Myocyte (in vitro differentiated cells): Measurements from ENCODE around the gene RSBN1. TPM values are rescaled to one million over a fixed set of nuclear protein-coding genes. Genes with fewer than 3 reads are reported as not detected.

Source experiments
- DNase-seq: peaks from one replicate; pipeline ENCODE4 v3.0.0-alpha.2; 2012; ENCODE audit warnings: low read depth
- total RNA-seq: library from RNA; depleted of rRNA; stranded (reverse); fragments of >200 nt; gene quantifications from 2 replicates; pipeline ENCODE4 v1.2.3, GENCODE V29; 2014

The RSBN1 gene
- total RNA-seq, 1 donor from 2014 or later, result 12.4 TPM

GRCh38 chr1:113812661-113813135 is 422 bp upstream of the RSBN1 start:
- DNase-seq, result no peak

GRCh38 chr1:113811156-113811887 is 954 bp downstream of the RSBN1 start:
- peak; percentile 30 for DNase-seq

DNA sequence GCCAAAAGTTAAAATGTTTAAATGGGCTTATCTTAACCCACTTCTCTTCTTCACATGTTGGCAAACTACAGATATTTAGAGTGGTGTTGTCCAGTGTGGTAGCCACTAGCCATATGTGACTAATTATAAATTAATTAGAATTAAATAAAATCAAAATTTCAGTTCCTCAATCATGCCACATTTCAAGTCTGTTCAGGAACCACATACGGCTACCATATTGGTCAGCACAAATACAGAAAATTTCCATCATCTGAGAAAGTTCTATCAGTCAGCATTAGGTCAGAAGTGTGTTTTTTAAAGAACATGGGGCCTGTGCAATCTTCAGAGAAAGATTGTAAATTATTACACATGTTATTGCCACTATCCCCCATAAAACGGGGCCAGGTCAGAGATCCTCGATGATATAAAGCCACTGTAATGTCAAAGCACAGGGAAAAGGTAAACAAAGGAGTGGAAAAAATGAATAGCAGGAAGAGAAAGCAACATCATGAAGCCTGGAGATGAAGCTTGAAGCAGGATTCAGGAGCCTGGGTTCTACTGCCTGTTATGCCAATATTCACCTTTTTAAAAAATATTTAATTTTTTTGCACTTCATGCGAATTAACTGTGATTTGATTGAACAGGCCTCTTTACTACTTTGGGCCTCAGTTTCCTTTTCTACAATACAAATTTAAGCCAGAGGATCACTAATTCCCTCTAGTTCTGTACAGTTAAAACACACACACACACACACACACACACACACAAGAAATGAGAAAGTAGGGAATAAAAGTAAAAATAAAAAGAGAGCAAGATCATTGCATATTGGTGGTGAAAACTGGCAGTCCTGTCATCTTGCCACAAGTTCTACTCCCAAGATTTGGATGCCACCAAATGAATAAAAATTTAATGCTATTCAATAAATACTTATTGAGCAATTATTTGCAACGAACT is 2.3 kb downstream of the RSBN1 start:
- DNase-seq, result no peak

DNA sequence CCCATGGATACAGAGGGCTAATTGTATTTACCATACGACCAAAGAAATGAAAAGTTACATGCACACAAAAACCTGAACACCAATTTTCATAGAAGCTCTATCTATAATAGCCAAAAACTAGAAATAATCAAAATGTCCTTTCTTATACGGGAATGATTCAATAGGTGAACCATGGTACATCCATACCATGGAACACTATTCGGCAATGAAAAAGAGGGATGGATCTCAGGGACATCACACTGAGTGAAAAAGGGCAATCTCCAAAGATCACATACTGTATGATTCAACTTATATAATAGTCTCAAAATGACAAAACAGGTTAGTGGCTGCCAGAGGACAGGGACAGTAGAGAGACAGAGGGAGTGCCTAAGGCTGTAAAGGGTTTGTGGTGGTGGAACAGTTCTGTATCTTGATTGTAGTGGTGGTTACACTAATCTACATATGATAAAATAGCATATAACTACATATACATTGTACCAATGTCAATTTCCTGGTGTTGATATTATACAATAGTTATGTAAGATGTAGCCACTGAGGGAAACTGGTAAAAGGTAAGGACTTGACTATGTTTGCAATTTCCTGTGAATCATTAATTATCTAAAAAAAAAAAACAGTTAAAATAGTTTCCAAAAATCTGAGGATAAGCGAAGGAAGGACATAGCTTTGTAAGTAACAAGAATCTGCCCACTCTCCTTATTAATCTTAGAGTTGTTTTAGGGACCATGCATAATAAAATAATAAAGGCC is 3.7 kb downstream of the RSBN1 start:
- no peak for DNase-seq

GRCh38 chr1:113805639-113806038 is 6.6 kb downstream of the RSBN1 start:
- DNase-seq, result no peak

GRCh38 chr1:113805256-113805531 is 7.1 kb downstream of the RSBN1 start:
- no peak for DNase-seq

- DNase-seq, result no peak
Measured at GRCh38 chr1:113804421-113805255, 7.6 kb downstream of the RSBN1 start.

DNA sequence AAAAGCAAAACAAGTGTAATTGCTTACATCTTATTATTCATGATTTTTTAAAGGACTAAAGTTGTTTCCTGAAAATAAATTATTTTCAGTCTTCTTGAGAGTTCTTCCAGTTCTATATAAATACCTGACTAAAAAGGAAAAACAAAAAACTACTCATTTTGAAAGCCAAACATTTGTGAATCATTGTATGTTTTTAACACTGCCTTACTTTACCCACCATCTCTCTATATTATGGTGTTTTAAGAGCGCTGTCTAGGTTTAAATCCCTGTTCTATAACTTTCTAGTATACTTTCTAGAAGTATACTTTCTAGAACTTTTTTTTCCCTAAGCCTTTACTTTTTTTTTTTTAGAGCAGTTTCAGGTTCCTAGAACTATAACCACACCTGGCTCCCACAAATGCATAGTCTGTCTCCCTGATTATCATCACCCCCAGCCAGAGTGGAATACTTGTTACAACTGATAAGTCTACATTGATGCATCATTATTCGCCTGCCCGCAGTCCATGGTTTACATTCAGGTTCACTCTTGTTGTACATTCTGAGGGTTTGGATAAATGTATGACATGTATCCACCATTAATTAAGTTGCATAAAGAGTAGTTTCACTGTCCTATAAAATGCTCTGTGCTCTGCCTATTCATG is 9.8 kb downstream of the RSBN1 start:
- no peak for DNase-seq

- no peak for DNase-seq
Measured at GRCh38 chr1:113800487-113800886, 11.8 kb downstream of the RSBN1 start.

DNA sequence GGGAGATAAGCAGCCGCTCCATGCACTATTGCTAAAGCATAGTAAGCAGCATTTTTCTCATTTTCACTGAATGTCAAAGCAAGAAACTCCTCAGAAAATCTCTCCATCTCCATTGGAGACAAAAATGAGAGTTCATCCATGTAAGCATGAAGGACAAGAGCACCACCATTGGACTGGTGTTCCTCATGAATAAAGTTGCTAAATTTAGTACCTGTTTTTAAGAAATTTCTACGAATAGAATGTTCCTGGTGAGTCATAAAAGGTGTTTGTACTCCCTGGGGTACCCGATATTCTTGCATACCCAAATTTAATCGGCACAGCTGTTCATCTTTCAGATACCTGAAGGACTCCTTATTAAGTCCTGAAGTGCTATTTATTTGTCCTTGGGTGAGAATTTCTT is 14.8 kb downstream of the RSBN1 start:
- DNase-seq, result no peak

- no peak for DNase-seq
Measured at GRCh38 chr1:113793878-113794834, 18.1 kb downstream of the RSBN1 start.

GRCh38 chr1:113792986-113793385 is 19.3 kb downstream of the RSBN1 start:
- no peak for DNase-seq

DNA sequence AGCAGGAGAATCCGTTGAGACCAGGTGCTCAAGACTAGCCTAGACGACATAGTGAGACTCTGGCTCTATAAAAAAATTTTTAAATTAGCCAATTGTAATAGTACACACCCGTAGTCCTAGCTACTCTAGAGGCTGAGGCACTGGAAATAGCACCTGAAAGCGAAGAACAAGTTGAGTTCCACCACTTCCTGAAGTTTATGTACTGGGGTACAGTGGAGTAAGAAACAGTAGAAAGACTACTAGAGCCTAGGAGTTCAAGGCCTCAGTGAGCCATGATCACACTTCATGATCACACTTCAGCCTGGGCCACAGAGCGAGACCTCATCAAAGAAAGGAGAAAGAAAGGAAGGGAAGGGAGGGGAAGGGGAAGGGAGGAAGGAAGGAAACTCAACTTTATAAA is 19.8 kb downstream of the RSBN1 start:
- no peak for DNase-seq

GRCh38 chr1:113788802-113789201 is 23.5 kb downstream of the RSBN1 start:
- no peak for DNase-seq

DNA sequence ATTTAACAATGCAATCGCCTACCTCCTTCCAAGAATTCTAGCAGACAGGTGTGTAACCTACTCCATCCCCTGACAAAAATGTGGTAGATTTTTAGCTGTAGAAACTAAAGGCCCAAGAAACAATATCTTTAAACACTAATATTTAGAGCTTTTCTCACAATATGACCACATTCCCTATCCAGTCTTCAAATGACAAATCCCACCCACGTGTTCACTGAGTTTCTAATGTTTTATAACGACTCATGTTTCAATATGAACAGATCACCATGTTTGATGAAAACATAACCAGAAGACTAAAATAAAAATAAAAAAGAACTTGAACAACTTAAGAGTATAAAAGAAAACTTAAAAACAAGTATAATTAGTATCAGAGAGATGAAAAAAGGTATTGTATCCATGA is 24.6 kb downstream of the RSBN1 start:
- DNase-seq, result no peak

DNA sequence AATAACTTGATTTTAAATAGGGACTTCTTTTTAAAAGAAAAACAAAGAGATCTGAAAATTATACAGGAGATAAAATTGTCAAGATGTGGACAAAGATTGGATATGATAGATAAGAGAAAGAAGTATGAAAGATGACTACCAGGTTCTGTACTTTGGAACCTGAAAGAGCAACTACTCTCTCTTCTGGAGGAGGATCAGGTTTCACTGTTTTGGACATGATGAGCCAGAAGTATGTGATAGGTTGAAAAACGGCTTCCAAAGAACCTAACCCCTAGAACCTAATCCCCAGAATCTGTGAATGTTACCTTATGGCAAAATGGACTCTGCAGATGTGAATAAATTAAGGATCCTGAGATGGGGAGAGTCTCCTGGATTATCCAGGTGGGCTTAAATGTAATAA is 26.2 kb downstream of the RSBN1 start:
- peak; percentile 38 for DNase-seq

DNA sequence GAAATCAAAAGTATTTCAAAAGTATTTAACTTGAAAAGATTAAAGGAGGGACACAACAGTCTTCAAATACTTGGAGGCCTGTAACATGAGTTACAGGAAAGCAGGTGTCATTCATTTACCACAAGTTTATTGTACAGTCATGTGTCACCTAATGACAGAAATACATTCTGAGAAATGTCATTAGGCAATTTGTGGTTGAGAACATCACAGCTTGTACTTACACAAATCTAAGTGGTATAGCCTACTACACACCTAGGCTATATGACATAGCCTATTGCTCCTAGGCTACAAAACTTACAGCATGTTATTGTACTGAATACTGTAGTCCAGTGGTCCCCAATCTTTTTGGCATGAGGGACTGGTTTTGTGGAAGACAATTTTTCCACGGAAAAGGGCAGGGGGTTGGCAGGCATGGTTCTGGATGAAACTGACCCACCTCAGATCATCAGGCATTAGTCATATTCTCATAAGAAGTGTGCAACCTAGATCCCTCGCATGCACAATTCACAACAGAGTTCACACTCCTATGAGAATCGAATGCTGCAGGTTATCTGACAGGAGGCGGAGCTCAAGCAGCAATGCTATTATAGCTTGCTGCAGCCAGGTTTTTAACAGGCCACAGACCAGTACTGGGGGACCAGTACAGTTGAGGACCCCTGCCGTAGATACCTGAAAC is 28.0 kb downstream of the RSBN1 start:
- DNase-seq, result peak; percentile 46

DNA sequence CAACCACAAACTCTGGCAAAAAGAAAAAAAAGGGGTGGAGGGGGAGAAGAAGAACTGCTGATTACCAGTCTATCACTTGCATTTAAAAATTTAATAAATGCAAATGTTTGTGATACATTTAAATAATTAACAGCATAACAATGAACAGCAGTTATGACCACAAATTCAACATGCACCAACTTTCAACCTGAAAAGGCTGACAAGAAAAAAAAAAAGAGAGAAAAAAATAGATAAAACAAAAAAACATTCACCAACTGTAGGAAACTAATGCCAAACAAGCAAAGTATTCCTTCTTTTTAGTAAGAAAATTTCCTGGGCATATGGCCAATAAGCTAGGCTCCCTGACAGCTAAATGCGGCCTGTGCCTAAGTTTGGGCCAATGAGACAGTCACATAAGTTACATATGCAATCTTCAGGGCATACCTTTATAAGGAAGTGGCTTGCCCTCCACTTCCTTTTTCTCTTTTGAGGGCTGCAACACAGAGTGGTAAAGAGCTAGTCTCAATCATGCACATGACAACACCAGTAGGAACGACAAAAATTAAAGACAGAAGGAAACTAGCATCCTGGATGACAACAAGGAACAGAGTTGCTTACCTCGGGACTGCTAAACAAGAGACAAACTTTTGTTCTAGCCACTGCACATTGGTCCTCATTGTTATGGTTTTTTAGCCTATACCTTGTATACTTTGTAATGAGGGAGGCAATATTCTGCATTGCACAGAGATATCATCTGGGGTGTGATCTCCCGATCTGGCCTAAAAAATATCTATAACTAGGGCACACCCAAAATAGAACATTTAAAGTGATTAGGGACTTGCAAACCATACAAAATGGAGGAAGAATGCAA is 28.8 kb downstream of the RSBN1 start:
- peak; percentile 45 for DNase-seq
